OCI-LY7 (cell line): ENCODE measurements around the gene KNSTRN. TPM values are rescaled to one million over a fixed set of nuclear protein-coding genes. Genes with fewer than 3 reads are reported as not detected.

Experiments used
- BruUV-seq: library from RNA; stranded (reverse); fragments of 400-500 nt; replicated peaks from 2 replicates; lab custom pipeline; 2021; lab: Mats Ljungman, UMichigan
- CTCF ChIA-PET: fragments of 300-600 bp; sonication (Branson Sonifier 250); formaldehyde crosslinking; loops from one replicate; lab custom pipeline; 2022; ENCODE audit warnings: antibody characterized with exemption; ENCODE audit not compliant: unreplicated experiment; lab: Charles Lee
- POLR2A ChIA-PET: fragments of 300-600 bp; sonication (Branson Sonifier 250); formaldehyde crosslinking; loops from one replicate; lab custom pipeline; 2022; ENCODE audit warnings: antibody characterized with exemption; lab: Charles Lee
- DNase-seq: peaks from one replicate; pipeline ENCODE4 v3.0.0-alpha.2; 2015; ENCODE audit warnings: low spot score
- H2AFZ ChIP-seq: fragments of 200-600 bp; sonication (generic), shearing (Covaris generic); 2 replicates; pipeline ENCODE4 v1.6.1; 2014; ENCODE audit warnings: mild to moderate bottlenecking, antibody characterized with exemption, low read length, moderate library complexity
- H3K27ac ChIP-seq: fragments of 200-600 bp; sonication (generic); 2 replicates; pipeline ENCODE4 v1.5.1; 2014; ENCODE audit warnings: mixed run types, low read depth, mild to moderate bottlenecking, moderate library complexity, low read length, inconsistent platforms; ENCODE audit not compliant: poor library complexity, severe bottlenecking
- H3K36me3 ChIP-seq: fragments of 200-600 bp; sonication (generic); 2 replicates; pipeline ENCODE4 v1.6.1; 2014; ENCODE audit warnings: mild to moderate bottlenecking, antibody characterized with exemption, low read length, moderate library complexity, mixed read lengths; ENCODE audit not compliant: insufficient read depth
- H3K4me1 ChIP-seq: fragments of 200-600 bp; sonication (generic); 2 replicates; pipeline ENCODE4 v1.5.1; 2014; ENCODE audit warnings: mild to moderate bottlenecking, low read length; ENCODE audit not compliant: insufficient read depth, poor library complexity, severe bottlenecking
- H3K4me2 ChIP-seq: fragments of 200-600 bp; sonication (generic); 2 replicates; pipeline ENCODE4 v1.6.1; 2014; ENCODE audit warnings: mild to moderate bottlenecking, low read length
- H3K4me3 ChIP-seq: fragments of 200-600 bp; sonication (generic); 2 replicates; pipeline ENCODE4 v1.5.1; 2014; ENCODE audit warnings: mild to moderate bottlenecking, low read depth, low read length; ENCODE audit not compliant: poor library complexity, severe bottlenecking
- H3K79me2 ChIP-seq: fragments of 200-600 bp; sonication (generic); 2 replicates; pipeline ENCODE4 v1.6.1; 2016; ENCODE audit warnings: low read depth, mild to moderate bottlenecking, low read length, moderate library complexity, mixed read lengths; ENCODE audit not compliant: insufficient read depth
- H3K9me2 ChIP-seq: fragments of 200-600 bp; sonication (generic); 2 replicates; pipeline ENCODE4 v1.6.1; 2016; ENCODE audit warnings: mild to moderate bottlenecking, low read length, mixed read lengths; ENCODE audit not compliant: insufficient read depth
- H3K9me3 ChIP-seq: fragments of 200-600 bp; sonication (generic); 2 replicates; pipeline ENCODE4 v1.6.1; 2014; ENCODE audit warnings: mild to moderate bottlenecking, mixed run types, low read length, mixed read lengths
- H4K20me1 ChIP-seq: fragments of 200-600 bp; sonication (generic); 2 replicates; pipeline ENCODE4 v1.6.1; 2014; ENCODE audit warnings: mild to moderate bottlenecking, antibody characterized with exemption, low read length, moderate library complexity, mixed read lengths; ENCODE audit not compliant: insufficient read depth
- CTCF ChIP-seq: fragments of 200-600 bp; sonication (generic); conservative IDR thresholded peaks from 2 replicates; pipeline ENCODE4 v1.5.1; 2014; ENCODE audit warnings: mild to moderate bottlenecking, antibody characterized with exemption, low read length, moderate library complexity, mixed read lengths
- EZH2phosphoT487 ChIP-seq: fragments of 200-600 bp; sonication (generic); IDR thresholded peaks from 2 replicates; pipeline ENCODE4 v1.6.1; 2018; ENCODE audit warnings: low read depth, borderline replicate concordance, mild to moderate bottlenecking, mixed run types, antibody characterized with exemption, low read length, moderate library complexity, mixed read lengths
- intact Hi-C: fragments of 100-400 bp; cut with micrococcal nuclease; formaldehyde crosslinking; loops from one replicate; pipeline ENCODE4 v1.10.0; 2022; ENCODE audit not compliant: unreplicated experiment
- total RNA-seq, 2 experiments: library from RNA; depleted of rRNA in 1 of 2; stranded (reverse); fragments of >200 nt in 1 of 2; shearing (Covaris generic) in 1 of 2; gene quantifications; 2 replicates each; pipeline ENCODE4 v1.2.3, GENCODE V29; 2014 to 2022

Gene KNSTRN
- total RNA-seq, 2 experiments from 2014 or later, result 89.6 to 106 TPM

- no TSS peak for BruUV-seq
- Histone ChIP-seq H3K9me3 (no peaks in the 10 kb centered on the region), H3K4me3 (no peak overlapping the region), H3K36me3 (no peaks in the 10 kb centered on the region), H3K4me2 (no peak overlapping the region), H3K4me1 (no peaks in the 10 kb centered on the region), H2AFZ (no peak overlapping the region), H3K9me2 (no peaks in the 10 kb centered on the region), H3K79me2 (no peaks in the 10 kb centered on the region), H3K27ac (no peak overlapping the region), H4K20me1 (no peaks in the 10 kb centered on the region)
- DNase-seq, result no peak
- intact Hi-C loops, result no loop called here
- POLR2A ChIA-PET, result no interaction called here
- CTCF ChIA-PET, result no interaction called here
- TF ChIP-seq EZH2phosphoT487, result no peak
- no peak for TF ChIP-seq CTCF
Measured at GRCh38 chr15:40429068-40429710, 46.7 kb downstream of the KNSTRN start.

- intact Hi-C loops, result no loop called here
- no peak for DNase-seq
- Histone ChIP-seq H3K36me3 (no peaks in the 10 kb centered on the region), H3K79me2 (no peaks in the 10 kb centered on the region), H4K20me1 (no peaks in the 10 kb centered on the region), H3K4me2 (no peak overlapping the region), H3K27ac (no peak overlapping the region), H3K4me3 (no peak overlapping the region), H3K9me2 (no peaks in the 10 kb centered on the region), H3K9me3 (no peaks in the 10 kb centered on the region), H2AFZ (no peak overlapping the region), H3K4me1 (no peaks in the 10 kb centered on the region)
- CTCF ChIA-PET, result no interaction called here
- TF ChIP-seq EZH2phosphoT487 (no peak), CTCF (no peak)
- POLR2A ChIA-PET, result interaction anchor here (0.7 kb wide), 1 partner anchor 1055 kb away, joined by 3 read pairs; no protein-coding TSS in a partner anchor
- BruUV-seq, result no TSS peak
Measured at GRCh38 chr15:40430271-40430805, 47.8 kb downstream of the KNSTRN start.

- H2AFZ ChIP-seq, result no peak overlapping the region
- BruUV-seq, result no TSS peak
- no peak overlapping the region for H3K4me3 ChIP-seq
- no peaks in the 10 kb centered on the region for H4K20me1 ChIP-seq
- no peak overlapping the region for H3K27ac ChIP-seq
- intact Hi-C loops, result no loop called here
- POLR2A ChIA-PET, result no interaction called here
- TF ChIP-seq EZH2phosphoT487 (no peak), CTCF (no peak)
- CTCF ChIA-PET, result no interaction called here
- no peak overlapping the region for H3K4me2 ChIP-seq
- peaks cover 10% of the 10 kb centered on the region for H3K4me1 ChIP-seq
- DNase-seq, result no peak
- H3K79me2 ChIP-seq, result no peaks in the 10 kb centered on the region
- H3K9me2 ChIP-seq, result no peaks in the 10 kb centered on the region
- H3K9me3 ChIP-seq, result no peaks in the 10 kb centered on the region
- no peaks in the 10 kb centered on the region for H3K36me3 ChIP-seq
Measured at GRCh38 chr15:40435023-40435709, 52.6 kb downstream of the KNSTRN start.
